Gastrocnemius medialis (tissue), 4 donors: Measurements from ENCODE around the gene ITPR2.

Experiments used
- POLR2A ChIP-seq, 2 donors: fragments of 450-650 bp; IDR thresholded peaks; one replicate each; pipeline ENCODE4 v1.6.1; 2017; ENCODE audit warnings: antibody characterized with exemption in 2 of 2, mild to moderate bottlenecking in 2 of 2, moderate library complexity in 2 of 2
- TF ChIP-seq, protein P1 (sequence below), 5 experiments: fragments of 450-650 bp in 3 of 5; fragments of 200-600 bp in 2 of 5; sonication (generic) in 2 of 5; IDR thresholded peaks in 4 of 5; conservative IDR thresholded peaks in 1 of 5; 1 replicate in 4 of 5; 2 replicates in 1 of 5; pipeline ENCODE4 v1.5.1; 2016 to 2019; ENCODE audit warnings: antibody characterized with exemption in 5 of 5, mild to moderate bottlenecking in 3 of 5, moderate library complexity in 3 of 5

DNA sequence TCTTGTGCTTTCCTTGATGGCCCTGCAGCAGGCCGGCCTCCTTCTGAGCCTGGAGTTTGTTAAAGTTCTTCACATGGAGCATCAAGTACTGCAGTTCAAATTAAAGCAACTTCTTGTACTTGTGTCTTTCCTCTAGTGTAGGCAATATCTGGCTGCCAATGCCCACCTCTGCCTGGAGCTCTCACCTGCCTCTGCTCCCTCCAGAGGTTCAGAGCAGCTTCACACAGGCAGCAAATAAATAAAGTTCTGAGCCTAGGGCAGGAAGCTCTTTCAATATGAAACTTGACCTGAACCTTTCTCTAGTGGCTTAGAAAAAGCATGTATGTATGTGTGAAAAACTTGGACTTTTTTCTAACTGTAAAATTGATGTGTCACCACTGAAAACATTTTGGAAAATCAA, 65.9 kb downstream of the ITPR2 start:
- TF ChIP-seq, protein P1, sequence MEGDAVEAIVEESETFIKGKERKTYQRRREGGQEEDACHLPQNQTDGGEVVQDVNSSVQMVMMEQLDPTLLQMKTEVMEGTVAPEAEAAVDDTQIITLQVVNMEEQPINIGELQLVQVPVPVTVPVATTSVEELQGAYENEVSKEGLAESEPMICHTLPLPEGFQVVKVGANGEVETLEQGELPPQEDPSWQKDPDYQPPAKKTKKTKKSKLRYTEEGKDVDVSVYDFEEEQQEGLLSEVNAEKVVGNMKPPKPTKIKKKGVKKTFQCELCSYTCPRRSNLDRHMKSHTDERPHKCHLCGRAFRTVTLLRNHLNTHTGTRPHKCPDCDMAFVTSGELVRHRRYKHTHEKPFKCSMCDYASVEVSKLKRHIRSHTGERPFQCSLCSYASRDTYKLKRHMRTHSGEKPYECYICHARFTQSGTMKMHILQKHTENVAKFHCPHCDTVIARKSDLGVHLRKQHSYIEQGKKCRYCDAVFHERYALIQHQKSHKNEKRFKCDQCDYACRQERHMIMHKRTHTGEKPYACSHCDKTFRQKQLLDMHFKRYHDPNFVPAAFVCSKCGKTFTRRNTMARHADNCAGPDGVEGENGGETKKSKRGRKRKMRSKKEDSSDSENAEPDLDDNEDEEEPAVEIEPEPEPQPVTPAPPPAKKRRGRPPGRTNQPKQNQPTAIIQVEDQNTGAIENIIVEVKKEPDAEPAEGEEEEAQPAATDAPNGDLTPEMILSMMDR (IDR thresholded peaks at IDR 0.05 in 4 of 5, conservative IDR thresholded peaks at IDR 0.05 in 1 of 5), result no peak
- TF ChIP-seq POLR2A (IDR thresholded peaks at IDR 0.05), result no peak
